Left ventricle myocardium inferior (tissue), 1 donor: ENCODE results near the gene CBX4. TPM values are rescaled to one million over a fixed set of nuclear protein-coding genes. Genes with fewer than 3 reads are reported as not detected.

Experiments used
- DNase-seq: peaks from one replicate; pipeline ENCODE4 v3.0.0-alpha.2; 2020
- H3K27ac ChIP-seq: fragments of 200-600 bp; replicated peaks from 2 replicates; pipeline ENCODE4 v1.8.0; 2021
- H3K27me3 ChIP-seq: fragments of 200-600 bp; 2 replicates; pipeline ENCODE4 v1.8.0; 2021; ENCODE audit warnings: low read depth
- H3K36me3 ChIP-seq: fragments of 200-600 bp; 2 replicates; pipeline ENCODE4 v1.8.0; 2021
- H3K4me1 ChIP-seq: fragments of 200-600 bp; 2 replicates; pipeline ENCODE4 v1.8.0; 2021
- H3K4me3 ChIP-seq: fragments of 200-600 bp; 2 replicates; pipeline ENCODE4 v1.8.0; 2021; ENCODE audit warnings: mild to moderate bottlenecking, moderate library complexity
- H3K9me3 ChIP-seq: fragments of 200-600 bp; replicated peaks from 2 replicates; pipeline ENCODE4 v1.8.0; 2021
- CTCF ChIP-seq: fragments of 200-600 bp; IDR thresholded peaks from 2 replicates; pipeline ENCODE4 v1.8.0; 2021; ENCODE audit warnings: antibody characterized with exemption, mild to moderate bottlenecking, borderline replicate concordance
- intact Hi-C: fragments of 100-400 bp; cut with micrococcal nuclease; formaldehyde crosslinking; loops from one replicate; pipeline ENCODE4 v1.11.0; 2022
- total RNA-seq: library from RNA; stranded (reverse); fragmentation: NEBNext Ultra II Directional; extraction: Animal tissue kit (Norgen Biotek cat#: 25700); gene quantifications from one replicate; pipeline ENCODE4 v1.2.1, GENCODE V29; 2021
- donor health status: DM: no; HTN: yes; CAD: no; lungs with severe emphysema.

CBX4 gene
- total RNA-seq, 1 donor from 2014 or later, result 28.7 TPM

GRCh38 chr17:79871131-79871530, 31.9 kb upstream of the CBX4 start:
- Histone ChIP-seq H3K4me1 (no peaks in the 10 kb centered on the region), H3K4me3 (no peak overlapping the region), H3K36me3 (no peaks in the 10 kb centered on the region), H3K27ac (no peak overlapping the region), H3K9me3 (no peaks in the 10 kb centered on the region), H3K27me3 (peaks cover 71% of the 10 kb centered on the region)
- TF ChIP-seq CTCF, result no peak
- DNase-seq, result no peak
- intact Hi-C loops, result no loop called here

- no peaks in the 10 kb centered on the region for H3K9me3 ChIP-seq
- H3K4me3 ChIP-seq, result no peak overlapping the region
- H3K27me3 ChIP-seq, result peaks cover 74% of the 10 kb centered on the region
- intact Hi-C loops, result no loop called here
- TF ChIP-seq CTCF, result no peak
- no peak overlapping the region for H3K27ac ChIP-seq
- H3K36me3 ChIP-seq, result no peaks in the 10 kb centered on the region
- no peaks in the 10 kb centered on the region for H3K4me1 ChIP-seq
- DNase-seq, result no peak
Measured at GRCh38 chr17:79870540-79870939, 31.3 kb upstream of the CBX4 start.

GRCh38 chr17:79866791-79867518, 27.7 kb upstream of the CBX4 start:
- no peak overlapping the region for H3K27ac ChIP-seq
- no peaks in the 10 kb centered on the region for H3K36me3 ChIP-seq
- no peaks in the 10 kb centered on the region for H3K4me1 ChIP-seq
- no peaks in the 10 kb centered on the region for H3K9me3 ChIP-seq
- DNase-seq, result no peak
- no peak overlapping the region for H3K4me3 ChIP-seq
- H3K27me3 ChIP-seq, result peaks cover 92% of the 10 kb centered on the region
- intact Hi-C loops, result no loop called here
- TF ChIP-seq CTCF, result no peak

GRCh38 chr17:79865351-79866210, 26.3 kb upstream of the CBX4 start:
- no peak for DNase-seq
- H3K9me3 ChIP-seq, result no peaks in the 10 kb centered on the region
- intact Hi-C loops, result no loop called here
- H3K27ac ChIP-seq, result no peak overlapping the region
- H3K36me3 ChIP-seq, result no peaks in the 10 kb centered on the region
- no peak for TF ChIP-seq CTCF
- peaks cover 95% of the 10 kb centered on the region for H3K27me3 ChIP-seq
- H3K4me1 ChIP-seq, result no peaks in the 10 kb centered on the region
- H3K4me3 ChIP-seq, result no peak overlapping the region

GRCh38 chr17:79864617-79865250, 25.5 kb upstream of the CBX4 start:
- H3K27me3 ChIP-seq, result peaks cover 95% of the 10 kb centered on the region
- intact Hi-C loops, result no loop called here

More at GRCh38 chr17:79864617-79865250, 25.5 kb upstream of the CBX4 start:
- no peak for TF ChIP-seq CTCF
- no peaks in the 10 kb centered on the region for H3K4me1 ChIP-seq
- no peaks in the 10 kb centered on the region for H3K36me3 ChIP-seq
- no peak overlapping the region for H3K4me3 ChIP-seq
- no peak for DNase-seq
- H3K9me3 ChIP-seq, result no peaks in the 10 kb centered on the region
- no peak overlapping the region for H3K27ac ChIP-seq
